Activated CD8-positive, alpha-beta memory T cell treated with anti-CD3 and anti-CD28 coated beads for 24 hours (primary cell): Measurements from ENCODE around the gene TMEM147.

Experiments
- DNase-seq: peaks from one replicate; pipeline ENCODE4 v3.0.0-alpha.2; 2020

The TMEM147 gene

GRCh38 chr19:35545001-35545854 lies at the start of gene TMEM147:
TMEM147 (plus strand) TSS chr19:35545626; CDS start chr19:35545740, 114 bp downstream.
- DNase-seq: peak; percentile 94

- DNase-seq: no peak
Observed at GRCh38 chr19:35497406-35497805, 48.0 kb upstream of the TMEM147 start.

GRCh38 chr19:35498220-35498619 lies 47.2 kb upstream of the TMEM147 start:
- no peak for DNase-seq

- DNase-seq: no peak
Observed at GRCh38 chr19:35498984-35499527, 46.4 kb upstream of the TMEM147 start.

- DNase-seq: no peak
Observed at GRCh38 chr19:35500611-35501010, 44.8 kb upstream of the TMEM147 start.

- DNase-seq: no peak
Observed at GRCh38 chr19:35501684-35502083, 43.7 kb upstream of the TMEM147 start.

- no peak for DNase-seq
Observed at GRCh38 chr19:35502751-35503150, 42.7 kb upstream of the TMEM147 start.

- DNase-seq: no peak
Observed at GRCh38 chr19:35506011-35506410, 39.4 kb upstream of the TMEM147 start.

- DNase-seq: no peak
Observed at GRCh38 chr19:35507561-35507960, 37.9 kb upstream of the TMEM147 start.

GRCh38 chr19:35508129-35508528 lies 37.3 kb upstream of the TMEM147 start:
- no peak for DNase-seq

- peak; percentile 66 for DNase-seq
Observed at GRCh38 chr19:35509018-35509652, 36.3 kb upstream of the TMEM147 start.

GRCh38 chr19:35509861-35510625 lies 35.4 kb upstream of the TMEM147 start:
- peak; percentile 91 for DNase-seq

- DNase-seq: no peak
Observed at GRCh38 chr19:35510626-35510964, 34.8 kb upstream of the TMEM147 start.

GRCh38 chr19:35511337-35511736 lies 34.1 kb upstream of the TMEM147 start:
- no peak for DNase-seq

- no peak for DNase-seq
Observed at GRCh38 chr19:35512831-35513627, 32.4 kb upstream of the TMEM147 start.

GRCh38 chr19:35513628-35514281 lies 31.7 kb upstream of the TMEM147 start, which contains the start of gene DMKN:
DMKN (minus strand) TSS chr19:35513649; CDS start chr19:35513475, 174 bp downstream.
- DNase-seq: no peak

GRCh38 chr19:35514282-35514809 lies 31.1 kb upstream of the TMEM147 start:
- no peak for DNase-seq

- DNase-seq: no peak
Observed at GRCh38 chr19:35516310-35516709, 29.1 kb upstream of the TMEM147 start.

- no peak for DNase-seq
Observed at GRCh38 chr19:35517342-35517741, 28.1 kb upstream of the TMEM147 start.

- DNase-seq: no peak
Observed at GRCh38 chr19:35518313-35518712, 27.1 kb upstream of the TMEM147 start.

GRCh38 chr19:35519291-35519690 lies 26.1 kb upstream of the TMEM147 start:
- DNase-seq: no peak
